PC-3 (cell line): ENCODE data around the gene WNT4. TPM values are rescaled to one million over a fixed set of nuclear protein-coding genes. Genes with fewer than 3 reads are reported as not detected.

Source experiments
- ATAC-seq: fragments of 200-7000 bp; cut with Tn5 transposase; 2 replicates; pipeline ENCODE4 v1.9.1; 2020; ENCODE audit warnings: mild to moderate bottlenecking, moderate library complexity
- BruUV-seq: library from RNA; stranded (reverse); fragments of 400-500 nt; replicated peaks from 2 replicates; lab custom pipeline; 2021; lab: Mats Ljungman, UMichigan
- CTCF ChIA-PET: fragments of 300-600 bp; sonication (Branson Sonifier 250); formaldehyde crosslinking; loops from one replicate; lab custom pipeline; 2022; ENCODE audit warnings: antibody characterized with exemption; lab: Charles Lee
- POLR2A ChIA-PET: fragments of 300-600 bp; sonication (Branson Sonifier 250); formaldehyde crosslinking; loops from one replicate; lab custom pipeline; 2022; ENCODE audit warnings: antibody characterized with exemption; ENCODE audit not compliant: unreplicated experiment; lab: Charles Lee
- DNase-seq: peaks from one replicate; pipeline ENCODE4 v3.0.0-alpha.2; 2015
- H2AFZ ChIP-seq: fragments of 300-600 bp; sonication (generic); 2 replicates; pipeline ENCODE4 v1.6.0; 2016; ENCODE audit warnings: antibody characterized with exemption, low read length
- H3F3A ChIP-seq: fragments of 300-600 bp; sonication (generic); one replicate; pipeline ENCODE4 v1.6.0; 2017; ENCODE audit warnings: antibody characterized with exemption, low read length, control low read depth, mild to moderate bottlenecking; ENCODE audit not compliant: unreplicated experiment
- H3K27ac ChIP-seq: fragments of 300-600 bp; sonication (generic); 2 replicates; pipeline ENCODE4 v1.5.1; 2016; ENCODE audit warnings: mild to moderate bottlenecking, low read length
- H3K27me3 ChIP-seq: fragments of 300-600 bp; sonication (generic); 2 replicates; pipeline ENCODE4 v1.6.1; 2016; ENCODE audit warnings: low read length, mixed read lengths
- H3K36me3 ChIP-seq: fragments of 300-600 bp; sonication (generic); 2 replicates; pipeline ENCODE4 v1.6.1; 2016; ENCODE audit warnings: low read depth, mixed run types, low read length, mixed read lengths
- H3K4me1 ChIP-seq: fragments of 300-600 bp; sonication (generic); 2 replicates; pipeline ENCODE4 v1.5.1; 2016; ENCODE audit warnings: low read length; ENCODE audit not compliant: insufficient read depth
- H3K4me2 ChIP-seq: fragments of 300-600 bp; sonication (generic); 2 replicates; pipeline ENCODE4 v1.6.0; 2016; ENCODE audit warnings: low read length
- H3K4me3 ChIP-seq: fragments of 300-600 bp; sonication (generic); 2 replicates; pipeline ENCODE4 v1.5.1; 2016; ENCODE audit warnings: mild to moderate bottlenecking, low read length, mixed read lengths
- H3K79me2 ChIP-seq: fragments of 300-600 bp; sonication (generic); 2 replicates; pipeline ENCODE4 v1.6.1; 2017; ENCODE audit warnings: low read length, mixed read lengths
- H3K9ac ChIP-seq: fragments of 300-600 bp; sonication (generic); 2 replicates; pipeline ENCODE4 v1.6.0; 2016; ENCODE audit warnings: mild to moderate bottlenecking, low read length
- H3K9me2 ChIP-seq: fragments of 300-600 bp; sonication (generic); replicated peaks from 2 replicates; pipeline ENCODE4 v1.6.1; 2016; ENCODE audit warnings: mixed run types, low read length, mixed read lengths
- H3K9me3 ChIP-seq: fragments of 300-600 bp; sonication (generic); 2 replicates; pipeline ENCODE4 v1.6.1; 2016; ENCODE audit warnings: low read length, mixed read lengths
- H4K20me1 ChIP-seq: fragments of 300-600 bp; sonication (generic); 2 replicates; pipeline ENCODE4 v1.6.1; 2016; ENCODE audit warnings: low read length, mixed read lengths
- CTCF ChIP-seq: fragments of 300-600 bp; sonication (generic); conservative IDR thresholded peaks from 2 replicates; pipeline ENCODE4 v1.5.1; 2017; ENCODE audit warnings: antibody characterized with exemption, low read depth, mild to moderate bottlenecking, low read length
- EZH2 ChIP-seq: fragments of 300-600 bp; sonication (generic); IDR thresholded peaks from one replicate; pipeline ENCODE4 v1.6.1; 2017; ENCODE audit warnings: antibody characterized with exemption, mild to moderate bottlenecking, low read length; ENCODE audit not compliant: unreplicated experiment
- EZH2phosphoT487 ChIP-seq: fragments of 300-600 bp; sonication (generic); IDR thresholded peaks from 2 replicates; pipeline ENCODE4 v1.6.1; 2018; ENCODE audit warnings: mild to moderate bottlenecking, antibody characterized with exemption, low read length, borderline replicate concordance
- intact Hi-C: fragments of 100-400 bp; cut with micrococcal nuclease; formaldehyde crosslinking; loops from 2 replicates; pipeline ENCODE4 v1.9.0; 2023
- total RNA-seq: library from RNA; depleted of rRNA; stranded (reverse); fragments of >200 nt; gene quantifications from 2 replicates; pipeline ENCODE4 v1.2.3, GENCODE V29; 2014

The WNT4 gene
- total RNA-seq, 1 experiment from 2014 or later: 0.51 TPM

- Histone ChIP-seq H3K4me1 (no peaks in the 10 kb centered on the region), H4K20me1 (no peaks in the 10 kb centered on the region), H3K27me3 (no peaks in the 10 kb centered on the region), H3K27ac (no peak overlapping the region), H3K79me2 (no peaks in the 10 kb centered on the region), H3K36me3 (no peaks in the 10 kb centered on the region), H3K9me3 (no peaks in the 10 kb centered on the region), H3K4me3 (no peak overlapping the region), H3K4me2 (no peak overlapping the region), H3K9ac (no peak overlapping the region), H3K9me2 (no peaks in the 10 kb centered on the region), H3F3A (no peaks in the 10 kb centered on the region), H2AFZ (no peak overlapping the region)
- ChIA-PET POLR2A (no interaction called here), CTCF (no interaction called here)
- TF ChIP-seq EZH2phosphoT487: no peak
- no peak for TF ChIP-seq CTCF
- TF ChIP-seq EZH2: no peak
- no peak for ATAC-seq
- BruUV-seq: no TSS peak
- intact Hi-C loops: no loop called here
- no peak for DNase-seq
Observed at GRCh38 chr1:22153660-22154437, 11.0 kb upstream of the WNT4 start.

GRCh38 chr1:22150923-22151322 lies 8.0 kb upstream of the WNT4 start:
- ATAC-seq: no peak
- no peaks in the 10 kb centered on the region for H3K36me3 ChIP-seq
- H3K9ac ChIP-seq: no peak overlapping the region
- H2AFZ ChIP-seq: no peak overlapping the region
- H3F3A ChIP-seq: no peaks in the 10 kb centered on the region
- no TSS peak for BruUV-seq
- H3K4me1 ChIP-seq: no peaks in the 10 kb centered on the region
- POLR2A ChIA-PET: no interaction called here
- no peaks in the 10 kb centered on the region for H3K9me3 ChIP-seq
- TF ChIP-seq CTCF: no peak
- TF ChIP-seq EZH2: no peak
- no peak for TF ChIP-seq EZH2phosphoT487
- DNase-seq: no peak
- no peaks in the 10 kb centered on the region for H3K79me2 ChIP-seq
- H3K9me2 ChIP-seq: no peaks in the 10 kb centered on the region
- H3K4me3 ChIP-seq: no peak overlapping the region
- H3K27me3 ChIP-seq: no peaks in the 10 kb centered on the region
- no peaks in the 10 kb centered on the region for H4K20me1 ChIP-seq
- intact Hi-C loops: no loop called here
- CTCF ChIA-PET: no interaction called here
- no peak overlapping the region for H3K4me2 ChIP-seq
- H3K27ac ChIP-seq: no peak overlapping the region
